NCI-H146 (cell line): ENCODE results near the gene URB1.
"Not testable (repeated sequence)": the region's sequence is repeated elsewhere in the genome, so short reads cannot be mapped to it uniquely, and the experiment has no call there.

Source experiments
- DNase-seq: peaks from one replicate; lab custom pipeline; 2025; lab: John Stamatoyannopoulos, UW

The URB1 gene

DNA sequence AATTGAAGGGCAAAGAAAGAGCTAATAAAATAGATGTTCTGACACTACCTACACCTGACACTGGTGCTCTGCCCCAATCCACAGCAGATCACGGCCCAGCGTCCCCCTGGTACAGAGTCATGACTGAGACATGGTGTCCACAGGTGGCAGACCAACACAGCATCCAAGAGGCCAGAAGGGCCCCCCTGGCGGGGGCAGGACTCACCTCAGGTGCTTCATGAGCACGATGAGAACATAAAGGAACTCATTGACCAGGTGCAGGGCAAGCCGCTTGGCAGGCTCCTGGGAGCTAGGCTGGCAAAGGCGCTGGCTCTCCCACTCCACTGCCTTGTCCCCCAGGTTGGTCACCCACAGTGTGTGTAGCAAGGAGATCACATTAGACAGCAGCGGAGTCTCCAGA is 73.8 kb downstream of the URB1 start:
- DNase-seq = no peak

DNA sequence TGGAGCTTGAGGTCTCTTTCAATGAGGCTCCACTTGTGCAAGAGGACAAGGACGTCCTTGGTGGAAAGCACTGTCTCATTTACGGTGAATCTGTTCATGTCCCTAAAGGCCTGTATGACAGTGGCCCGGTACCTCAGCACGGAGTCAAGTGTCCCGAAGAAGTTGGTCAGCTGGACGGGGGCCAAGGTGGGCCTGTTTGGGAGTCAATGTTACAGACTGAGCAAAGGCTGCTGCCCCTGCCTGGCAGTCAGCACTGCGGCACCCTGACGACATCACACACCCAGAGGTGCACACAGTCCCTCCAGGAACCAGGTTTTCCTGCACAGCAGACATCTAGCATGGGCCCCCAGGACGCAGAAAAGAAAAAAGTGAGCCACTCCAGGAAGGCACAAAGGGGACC is 75.1 kb downstream of the URB1 start:
- no peak for DNase-seq

GRCh38 chr21:32316361-32317215 is 76.2 kb downstream of the URB1 start:
- no peak for DNase-seq

DNA sequence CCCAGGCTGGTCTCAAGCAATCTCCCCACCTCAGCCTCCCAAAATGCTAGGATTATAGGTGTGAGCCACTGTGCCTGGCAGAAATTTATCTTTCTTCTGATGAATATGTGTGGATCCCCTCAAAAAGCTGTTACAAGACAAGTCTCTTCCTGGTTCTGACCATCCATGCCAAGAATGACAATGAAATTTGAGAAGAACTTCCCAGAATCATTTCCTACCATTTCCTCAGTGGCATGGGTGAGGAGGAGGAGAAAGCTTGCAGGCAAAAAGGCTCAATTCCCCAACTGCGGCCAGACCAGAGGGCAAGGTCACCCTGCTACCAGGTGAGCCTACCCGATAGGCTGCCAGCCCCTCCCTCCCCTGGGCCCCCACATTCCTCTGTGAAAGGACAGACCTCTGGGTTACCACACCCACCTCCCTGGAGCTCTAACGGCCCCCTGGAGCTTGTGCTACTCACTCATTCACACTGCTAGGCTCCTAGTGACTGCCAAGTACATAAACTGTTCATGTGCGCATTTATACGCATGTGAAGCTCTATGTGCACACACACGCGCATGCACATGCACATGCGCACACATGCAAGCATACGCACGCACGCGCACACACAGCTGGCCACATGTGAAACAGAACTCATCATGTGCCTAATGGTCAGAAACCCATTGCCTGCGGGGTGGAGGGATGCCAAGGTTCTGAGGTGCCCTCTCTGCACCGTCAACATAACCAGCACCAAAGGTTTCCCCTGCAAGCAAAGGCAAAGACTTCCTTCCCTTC is 77.1 kb downstream of the URB1 start:
- no peak for DNase-seq

DNA sequence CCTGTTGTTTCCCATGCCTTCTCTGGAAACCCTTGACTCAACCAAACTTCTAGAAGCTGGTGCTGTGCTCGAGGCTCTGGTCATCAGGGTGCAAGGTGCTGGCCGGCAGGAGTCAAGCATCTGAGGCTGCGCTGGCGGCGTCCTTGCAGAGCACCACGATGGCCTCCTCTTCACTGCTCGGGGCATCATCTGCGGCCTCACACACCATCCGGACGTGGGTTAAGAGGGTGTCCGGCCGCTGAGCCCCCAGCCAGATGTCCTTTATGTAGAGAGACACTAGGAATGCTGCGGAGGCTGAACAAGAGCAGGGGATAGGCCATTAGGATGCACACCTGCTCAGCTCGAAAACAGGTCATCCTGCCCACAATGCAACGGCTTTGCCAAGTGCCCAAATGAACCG is 78.0 kb downstream of the URB1 start:
- DNase-seq = no peak

DNA sequence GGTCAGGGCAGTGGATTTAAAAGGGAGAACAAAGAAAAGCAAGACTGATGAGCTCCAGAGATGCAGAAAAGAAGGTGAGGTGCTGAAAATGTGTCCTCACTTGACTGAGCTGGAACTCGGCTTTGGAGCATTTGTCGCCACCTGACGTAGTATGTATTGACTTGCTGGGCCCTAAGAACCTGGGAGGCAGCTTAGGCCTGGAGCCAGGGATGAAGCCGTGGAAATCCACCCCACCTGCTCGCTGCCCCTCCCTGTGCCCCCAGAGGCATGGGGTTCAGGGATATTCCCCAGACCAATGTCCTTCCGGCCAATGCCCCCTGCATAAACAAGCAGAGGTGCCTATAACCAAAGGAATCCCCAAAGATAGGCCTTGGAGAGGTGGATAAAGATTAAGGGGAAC is 79.8 kb downstream of the URB1 start:
- DNase-seq = no peak

- no peak for DNase-seq
These were observed 80.5 kb downstream of the URB1 start for GRCh38 chr21:32312326-32312725.

DNA sequence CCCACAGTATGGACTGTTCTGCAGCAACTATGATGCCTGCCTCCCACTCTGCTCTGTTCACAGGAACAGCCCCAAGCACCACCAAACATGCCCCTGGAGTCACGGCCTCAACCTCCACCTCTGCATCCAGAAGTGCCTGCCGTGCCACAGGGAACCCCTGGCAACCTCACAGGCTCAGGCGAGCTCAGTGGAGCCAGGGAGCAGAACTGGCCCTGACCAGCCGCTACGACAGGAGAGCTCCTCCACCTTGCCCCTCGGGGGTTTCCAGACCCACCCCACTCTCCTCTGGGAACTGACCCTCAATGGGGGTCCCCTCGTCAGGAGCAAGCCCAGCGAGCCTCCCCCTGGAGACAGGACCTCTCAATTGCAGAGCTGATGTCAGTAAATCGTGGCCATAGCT is 81.2 kb downstream of the URB1 start:
- DNase-seq = no peak

DNA sequence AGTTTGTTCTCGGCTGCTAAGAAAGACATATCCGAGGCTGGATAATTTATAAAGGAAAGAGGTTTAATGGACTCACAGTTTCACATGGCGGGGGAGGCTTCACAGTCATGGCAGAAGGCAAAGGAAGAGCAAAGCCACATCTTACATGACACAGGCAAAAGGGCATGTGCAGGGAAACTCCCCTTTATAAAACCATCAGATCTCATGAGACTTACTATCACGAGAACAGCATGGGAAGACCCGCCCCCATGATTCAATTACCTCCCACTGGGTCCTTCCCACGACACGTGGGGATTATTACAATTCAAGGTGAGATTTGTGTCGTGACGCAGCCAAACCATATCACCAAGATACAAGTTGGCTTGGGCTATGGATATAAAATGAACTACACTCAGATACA is 81.8 kb downstream of the URB1 start:
- not testable (repeated sequence) for DNase-seq

DNA sequence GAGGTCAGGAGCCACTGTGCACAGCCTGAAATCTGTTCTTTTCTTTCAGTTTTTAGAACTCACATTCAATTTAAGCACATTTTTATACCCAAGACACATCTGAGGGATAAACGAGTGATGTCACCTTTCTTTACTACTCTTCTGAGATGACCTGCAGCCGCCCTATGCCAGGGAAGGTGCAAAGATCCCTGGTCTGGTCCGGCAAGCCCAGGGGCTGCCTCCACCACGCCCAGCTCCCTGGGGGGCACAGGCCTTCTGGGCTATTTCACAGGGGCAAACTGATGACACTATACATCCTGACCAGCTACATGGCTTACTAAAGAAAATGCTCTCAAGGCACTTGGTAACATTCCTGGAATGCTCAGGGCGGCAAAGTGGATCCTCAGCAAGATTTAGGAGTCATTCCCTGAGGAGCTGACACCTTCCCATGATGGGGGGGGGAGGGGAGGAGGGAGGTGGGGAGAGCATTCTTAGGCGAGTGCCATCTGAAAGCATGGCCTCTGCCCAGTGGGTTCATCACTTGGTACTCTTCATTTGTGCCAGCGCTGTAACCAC is 82.8 kb downstream of the URB1 start:
- no peak for DNase-seq

DNA sequence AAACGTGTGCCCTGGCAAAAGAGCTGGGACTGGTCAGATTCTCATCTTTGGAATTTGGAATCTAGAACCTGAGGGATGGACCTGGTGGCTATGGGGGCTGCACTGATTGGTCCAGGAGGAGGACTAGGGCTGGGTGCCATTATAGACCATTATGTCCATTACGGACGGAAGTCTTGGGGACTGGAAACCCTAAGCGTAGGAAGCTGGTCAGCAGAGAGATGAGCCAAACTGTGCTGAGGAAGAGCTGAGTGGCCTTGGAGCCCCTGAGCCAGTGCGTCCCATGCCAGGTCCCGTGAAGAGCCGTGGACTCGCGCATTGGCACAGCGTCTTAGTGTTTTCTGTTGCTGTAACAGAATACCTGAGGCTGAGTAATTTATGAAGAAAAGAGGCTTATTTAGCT is 84.1 kb downstream of the URB1 start:
- DNase-seq = no peak

- no peak for DNase-seq
These were observed 85.1 kb downstream of the URB1 start for GRCh38 chr21:32307706-32308105.

DNA sequence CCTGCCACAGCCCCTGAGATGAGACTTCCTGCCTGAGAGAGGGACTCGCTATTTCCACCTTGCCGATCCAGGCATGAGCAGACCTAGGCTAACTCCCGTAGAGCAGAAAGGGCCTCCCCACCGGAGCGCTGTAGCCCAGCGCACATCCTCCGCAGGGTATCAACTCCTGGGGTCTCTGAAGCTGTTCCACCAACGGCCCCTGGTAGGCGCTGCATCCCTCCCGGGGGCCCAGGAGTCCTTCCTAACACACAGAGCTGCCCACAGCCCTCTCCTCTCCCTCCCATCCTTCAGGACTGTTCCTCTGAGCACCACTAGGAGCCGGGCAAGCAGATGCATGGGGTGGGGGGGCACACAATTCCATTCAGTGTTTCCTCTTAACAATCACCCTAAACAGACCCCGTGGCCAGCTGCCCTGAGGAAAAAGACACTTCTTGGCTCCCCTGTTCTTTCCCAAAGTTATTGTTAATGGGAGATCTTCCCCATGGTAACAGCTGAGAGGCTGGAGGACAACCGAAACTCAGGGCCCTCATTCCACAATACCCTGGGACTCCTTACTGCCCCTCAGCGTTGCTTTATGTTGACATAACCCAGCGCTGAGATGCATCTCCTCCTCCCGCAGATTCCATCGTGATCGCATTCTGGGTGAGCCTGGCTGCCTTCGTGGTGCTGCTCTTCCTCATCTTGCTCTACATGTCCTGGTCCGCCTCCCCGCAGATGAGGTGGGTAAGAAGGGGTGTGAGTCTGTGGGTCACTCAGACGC is 86.6 kb downstream of the URB1 start:
- no peak for DNase-seq

- no peak for DNase-seq
These were observed 87.8 kb downstream of the URB1 start for GRCh38 chr21:32304998-32305397.

DNA sequence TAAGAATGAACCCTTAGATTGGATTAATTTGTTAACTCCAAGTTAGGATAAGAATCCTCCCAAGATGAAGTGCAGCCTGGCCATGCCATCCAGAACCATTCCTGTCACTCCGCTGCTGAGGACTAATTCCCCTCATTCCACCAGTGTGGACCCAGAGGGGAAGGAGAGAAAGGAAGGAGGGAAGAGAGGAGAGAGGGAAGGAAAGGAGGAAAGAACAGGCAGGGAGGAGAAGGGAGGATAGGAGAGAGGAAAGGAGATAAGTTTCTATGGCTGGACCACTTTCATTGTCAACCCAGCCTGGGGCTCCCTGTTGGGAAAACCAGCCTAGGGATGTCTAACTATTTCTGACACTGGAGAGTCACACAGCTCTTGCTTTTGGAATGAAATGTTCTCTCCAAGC is 89.4 kb downstream of the URB1 start:
- DNase-seq = no peak

DNA sequence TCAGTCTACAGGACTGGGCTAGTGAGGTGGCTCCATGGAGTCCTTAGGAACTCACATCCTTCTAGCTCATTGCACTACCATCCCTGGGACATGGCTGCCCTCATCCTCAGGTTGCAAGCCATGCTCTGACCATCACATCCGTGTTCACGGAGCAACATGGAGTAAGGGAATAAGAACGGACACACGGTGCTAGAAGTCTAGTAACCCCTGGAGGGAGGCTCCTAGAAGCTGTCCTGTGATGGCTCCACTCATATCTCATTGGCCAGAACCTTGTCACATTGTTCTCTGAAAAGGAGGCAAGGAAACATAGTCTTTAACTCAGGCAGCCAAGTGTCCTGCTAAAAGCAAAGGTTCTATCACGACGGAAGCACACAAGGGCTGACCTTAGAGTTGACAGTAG is 90.3 kb downstream of the URB1 start:
- DNase-seq = no peak

DNA sequence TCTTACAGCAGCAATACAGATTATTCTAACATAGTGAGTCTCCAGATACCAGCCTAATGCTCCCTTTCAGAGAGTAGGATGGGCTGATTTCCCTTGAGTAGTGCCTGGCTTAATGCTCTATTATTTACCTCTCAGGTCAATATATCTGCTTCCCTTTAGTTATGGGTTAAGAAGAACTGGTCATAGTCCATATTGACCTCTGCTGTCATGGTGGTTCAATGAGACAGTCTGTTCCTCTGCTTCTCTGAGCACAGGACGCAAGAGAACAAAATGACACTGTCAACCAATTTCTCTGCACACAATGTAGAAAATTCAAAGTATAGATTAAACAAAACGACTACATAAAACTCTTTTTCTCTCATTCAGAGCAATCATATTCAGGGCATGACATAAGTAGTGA is 91.2 kb downstream of the URB1 start:
- no peak for DNase-seq

DNA sequence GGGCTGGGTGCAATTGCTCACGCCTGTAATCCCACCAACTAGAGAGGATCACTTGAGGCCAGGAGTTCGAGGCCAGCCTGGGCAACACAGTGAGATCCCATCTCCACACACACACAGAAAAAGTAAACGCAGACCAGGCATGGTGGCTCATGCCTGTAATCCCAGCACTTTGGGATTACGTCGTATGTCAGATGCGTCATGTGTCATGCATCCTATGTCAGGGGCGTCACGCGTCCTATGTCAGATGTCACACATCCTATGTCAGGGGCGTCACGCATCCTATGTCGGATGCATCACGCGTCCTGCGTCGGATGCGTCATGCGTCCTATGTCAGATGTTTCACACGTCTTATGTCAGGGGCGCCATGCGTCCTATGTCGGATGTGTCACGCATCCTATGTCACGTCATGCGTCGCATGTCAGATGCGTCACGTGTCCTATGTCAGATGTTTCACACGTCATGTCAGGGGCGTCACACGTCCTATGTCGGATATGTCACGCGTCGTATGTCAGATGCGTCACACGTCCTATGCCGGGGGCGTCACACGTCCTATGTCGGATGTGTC is 92.6 kb downstream of the URB1 start:
- DNase-seq = no peak

DNA sequence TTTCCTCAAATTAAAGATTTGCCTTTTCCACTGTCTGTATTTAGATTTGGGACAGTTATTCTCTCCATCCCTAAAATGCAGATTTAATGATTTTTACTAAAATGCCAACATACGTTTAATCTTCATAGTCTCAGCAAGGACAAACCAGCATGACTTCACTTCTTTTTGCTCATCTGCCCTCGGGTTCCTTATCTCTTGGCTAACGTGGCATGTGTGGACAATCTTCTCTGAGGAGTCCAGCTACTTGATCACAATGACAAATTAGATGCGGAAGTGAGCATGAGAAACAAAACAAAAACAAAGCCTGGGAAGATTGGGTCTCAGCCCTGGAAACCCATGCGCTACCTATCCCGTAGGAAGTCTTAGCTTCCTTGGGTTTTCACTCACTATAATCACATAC is 93.1 kb downstream of the URB1 start:
- no peak for DNase-seq

GRCh38 chr21:32298658-32299081 is 94.1 kb downstream of the URB1 start, which contains the start of gene MRAP:
MRAP (plus strand) TSS chr21:32298855; CDS start chr21:32298972, 117 bp downstream.
- no peak for DNase-seq

GRCh38 chr21:32298148-32298559 is 94.7 kb downstream of the URB1 start:
- no peak for DNase-seq

DNA sequence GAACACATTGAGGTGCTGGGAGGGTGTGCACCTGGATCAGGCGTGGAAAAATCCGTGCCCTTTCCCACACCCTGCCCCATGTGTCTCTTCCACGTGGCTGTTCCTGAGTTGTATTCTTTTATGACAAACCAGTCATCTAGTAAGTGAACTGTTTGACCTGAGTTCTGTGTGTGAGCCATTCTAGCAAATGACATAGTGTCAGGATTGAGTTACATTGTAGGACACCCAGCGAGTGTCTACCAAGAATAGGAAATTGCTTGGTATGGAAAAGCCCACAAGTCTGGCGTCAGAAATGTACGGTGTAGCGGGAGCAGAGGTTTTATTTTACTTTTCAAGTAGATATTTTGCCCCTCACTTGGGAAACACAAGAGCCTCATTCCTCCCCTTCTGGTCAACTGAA is 95.4 kb downstream of the URB1 start:
- no peak for DNase-seq
